ENCODE measurements around the gene GPR78.
A peak's percentile ranks its signal among the peaks of the same experiment; 100 is the strongest.

The GPR78 gene

GRCh38 chr4:8593264-8594096, 13.3 kb downstream of the GPR78 start:
- TF ChIP-seq, protein P1, sequence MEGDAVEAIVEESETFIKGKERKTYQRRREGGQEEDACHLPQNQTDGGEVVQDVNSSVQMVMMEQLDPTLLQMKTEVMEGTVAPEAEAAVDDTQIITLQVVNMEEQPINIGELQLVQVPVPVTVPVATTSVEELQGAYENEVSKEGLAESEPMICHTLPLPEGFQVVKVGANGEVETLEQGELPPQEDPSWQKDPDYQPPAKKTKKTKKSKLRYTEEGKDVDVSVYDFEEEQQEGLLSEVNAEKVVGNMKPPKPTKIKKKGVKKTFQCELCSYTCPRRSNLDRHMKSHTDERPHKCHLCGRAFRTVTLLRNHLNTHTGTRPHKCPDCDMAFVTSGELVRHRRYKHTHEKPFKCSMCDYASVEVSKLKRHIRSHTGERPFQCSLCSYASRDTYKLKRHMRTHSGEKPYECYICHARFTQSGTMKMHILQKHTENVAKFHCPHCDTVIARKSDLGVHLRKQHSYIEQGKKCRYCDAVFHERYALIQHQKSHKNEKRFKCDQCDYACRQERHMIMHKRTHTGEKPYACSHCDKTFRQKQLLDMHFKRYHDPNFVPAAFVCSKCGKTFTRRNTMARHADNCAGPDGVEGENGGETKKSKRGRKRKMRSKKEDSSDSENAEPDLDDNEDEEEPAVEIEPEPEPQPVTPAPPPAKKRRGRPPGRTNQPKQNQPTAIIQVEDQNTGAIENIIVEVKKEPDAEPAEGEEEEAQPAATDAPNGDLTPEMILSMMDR (IDR thresholded peaks at IDR 0.05), result no peak

GRCh38 chr4:8594097-8595038, 14.2 kb downstream of the GPR78 start:
- TF ChIP-seq, protein P1 (IDR thresholded peaks at IDR 0.05), result peak; percentile 54 to 59
- Histone ChIP-seq H3K36me3 (no peaks in the 10 kb centered on the region), H3K27ac (no peak overlapping the region), H3K4me1 (peaks cover 0 to 17% (median 6%) of the 10 kb centered on the region in 4 donors), H3K27me3 (peaks cover 0 to 48% of the 10 kb centered on the region in 2 donors), H3K9me3 (no peaks in the 10 kb centered on the region), H3K4me3 (no peak overlapping the region)
- peak in 1 of 2 donors; percentile 35 for DNase-seq
- intact Hi-C loops (cut with DNase I; ENCODE audit: low total_unique reads), result loop anchor here (2.0 to 5.0 kb wide), 2 partner anchors 126 to 352 kb away; no protein-coding TSS in a partner anchor

More at GRCh38 chr4:8593264-8594096, 13.3 kb downstream of the GPR78 start:
- no peak overlapping the region for H3K27ac ChIP-seq
- no peaks in the 10 kb centered on the region for H3K9me3 ChIP-seq
- peaks cover 0 to 52% of the 10 kb centered on the region in 2 donors for H3K27me3 ChIP-seq
- peaks cover 0 to 17% (median 6%) of the 10 kb centered on the region in 4 donors for H3K4me1 ChIP-seq
- intact Hi-C loops (cut with DNase I; ENCODE audit: low total_unique reads), result loop anchor here (2.0 to 5.0 kb wide), 2 partner anchors 125 to 351 kb away; no protein-coding TSS in a partner anchor
- H3K36me3 ChIP-seq, result no peaks in the 10 kb centered on the region
- DNase-seq, result no peak
- H3K4me3 ChIP-seq, result no peak overlapping the region

- no peaks in the 10 kb centered on the region for H3K9me3 ChIP-seq
- intact Hi-C loops (cut with DNase I; ENCODE audit: low total_unique reads), result loop anchor here (2.0 kb wide), 1 partner anchor 127 kb away; no protein-coding TSS in a partner anchor
- no peak for DNase-seq
- no peak overlapping the region for H3K4me3 ChIP-seq
- peaks cover 0 to 43% of the 10 kb centered on the region in 2 donors for H3K27me3 ChIP-seq
- TF ChIP-seq, protein P1 (IDR thresholded peaks at IDR 0.05), result no peak
- no peaks in the 10 kb centered on the region for H3K36me3 ChIP-seq
- peaks cover 0 to 17% (median 6%) of the 10 kb centered on the region in 4 donors for H3K4me1 ChIP-seq
- H3K27ac ChIP-seq, result no peak overlapping the region
These were observed 15.3 kb downstream of the GPR78 start for GRCh38 chr4:8595237-8596087.

DNA sequence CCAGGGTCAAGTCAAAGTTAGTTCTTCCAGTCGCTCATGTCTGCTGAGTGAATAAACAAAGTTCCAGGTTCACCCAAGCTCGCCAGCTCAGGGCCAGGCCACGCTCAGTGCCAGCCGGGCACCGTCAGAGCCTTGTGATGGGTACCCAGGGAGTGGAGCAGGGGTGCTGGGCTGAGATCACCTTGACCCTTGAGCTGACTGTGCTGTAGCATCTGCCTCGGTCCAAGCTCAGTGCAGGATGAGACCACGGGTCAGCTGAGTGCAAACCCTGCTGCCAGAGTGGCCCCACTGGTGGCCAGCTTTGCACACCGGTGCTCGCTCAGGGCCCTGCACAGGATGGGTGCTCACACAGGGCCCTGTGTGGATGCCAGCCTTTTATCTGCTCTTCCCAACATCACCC, 16.7 kb downstream of the GPR78 start:
- H3K4me1 ChIP-seq, result peaks cover 0 to 17% (median 6%) of the 10 kb centered on the region in 4 donors
- intact Hi-C loops (cut with DNase I; ENCODE audit: low total_unique reads), result no loop called here
- H3K27ac ChIP-seq, result no peak overlapping the region
- no peaks in the 10 kb centered on the region for H3K36me3 ChIP-seq
- peaks cover 0 to 41% of the 10 kb centered on the region in 2 donors for H3K27me3 ChIP-seq
- no peak overlapping the region for H3K4me3 ChIP-seq
- H3K9me3 ChIP-seq, result no peaks in the 10 kb centered on the region
- no peak for DNase-seq
- TF ChIP-seq, protein P1 (IDR thresholded peaks at IDR 0.05), result no peak

GRCh38 chr4:8597319-8597718, 17.1 kb downstream of the GPR78 start:
- Histone ChIP-seq H3K4me3 (no peak overlapping the region), H3K9me3 (no peaks in the 10 kb centered on the region), H3K27me3 (peaks cover 0 to 39% of the 10 kb centered on the region in 2 donors), H3K36me3 (no peaks in the 10 kb centered on the region), H3K4me1 (peaks cover 0 to 17% (median 6%) of the 10 kb centered on the region in 4 donors), H3K27ac (no peak overlapping the region)
- no peak for DNase-seq
- TF ChIP-seq, protein P1 (IDR thresholded peaks at IDR 0.05), result no peak
- intact Hi-C loops (cut with DNase I; ENCODE audit: low total_unique reads), result no loop called here
